KOPT-K1 (cell line): Measurements from ENCODE around the gene HMSD.

Experiments used
- H3K27ac ChIP-seq: fragments of 200-600 bp; sonication (generic); 2 replicates; pipeline ENCODE4 v1.5.1; 2016; ENCODE audit warnings: antibody characterized with exemption, mild to moderate bottlenecking, low read depth, low read length; ENCODE audit not compliant: poor library complexity, severe bottlenecking
- H3K36me3 ChIP-seq: fragments of 200-600 bp; sonication (generic); 2 replicates; pipeline ENCODE4 v1.5.1; 2017; ENCODE audit warnings: antibody characterized with exemption, mild to moderate bottlenecking, low read length, moderate library complexity; ENCODE audit not compliant: insufficient read depth
- H3K9me3 ChIP-seq: fragments of 200-600 bp; sonication (generic); 2 replicates; pipeline ENCODE4 v1.5.1; 2017; ENCODE audit warnings: antibody characterized with exemption, low read length, mild to moderate bottlenecking; ENCODE audit not compliant: insufficient read depth, poor library complexity, severe bottlenecking

Gene HMSD

GRCh38 chr18:63970809-63971205, 21.7 kb downstream of the HMSD start:
- Histone ChIP-seq H3K27ac (no peak overlapping the region), H3K36me3 (no peaks in the 10 kb centered on the region), H3K9me3 (no peaks in the 10 kb centered on the region)

GRCh38 chr18:63971320-63972001, 22.4 kb downstream of the HMSD start:
- H3K27ac ChIP-seq, result no peak overlapping the region
- no peaks in the 10 kb centered on the region for H3K9me3 ChIP-seq
- H3K36me3 ChIP-seq, result no peaks in the 10 kb centered on the region

GRCh38 chr18:63972002-63972376, 22.9 kb downstream of the HMSD start:
- Histone ChIP-seq H3K27ac (no peak overlapping the region), H3K9me3 (no peaks in the 10 kb centered on the region), H3K36me3 (no peaks in the 10 kb centered on the region)

- no peak overlapping the region for H3K27ac ChIP-seq
- no peaks in the 10 kb centered on the region for H3K36me3 ChIP-seq
- H3K9me3 ChIP-seq, result no peaks in the 10 kb centered on the region
These were observed 25.9 kb downstream of the HMSD start for GRCh38 chr18:63974991-63975390.

GRCh38 chr18:63975628-63976027, 26.5 kb downstream of the HMSD start:
- Histone ChIP-seq H3K9me3 (no peaks in the 10 kb centered on the region), H3K36me3 (no peaks in the 10 kb centered on the region), H3K27ac (no peak overlapping the region)

GRCh38 chr18:63977040-63977439, 27.9 kb downstream of the HMSD start:
- Histone ChIP-seq H3K27ac (no peak overlapping the region), H3K36me3 (no peaks in the 10 kb centered on the region), H3K9me3 (no peaks in the 10 kb centered on the region)

GRCh38 chr18:63979409-63979920, 30.4 kb downstream of the HMSD start:
- Histone ChIP-seq H3K36me3 (no peaks in the 10 kb centered on the region), H3K27ac (no peak overlapping the region), H3K9me3 (no peaks in the 10 kb centered on the region)

GRCh38 chr18:63980027-63980426, 30.9 kb downstream of the HMSD start:
- no peak overlapping the region for H3K27ac ChIP-seq
- H3K9me3 ChIP-seq, result no peaks in the 10 kb centered on the region
- no peaks in the 10 kb centered on the region for H3K36me3 ChIP-seq

- Histone ChIP-seq H3K36me3 (no peaks in the 10 kb centered on the region), H3K27ac (no peak overlapping the region), H3K9me3 (no peaks in the 10 kb centered on the region)
These were observed 31.9 kb downstream of the HMSD start for GRCh38 chr18:63980896-63981460.

GRCh38 chr18:63981719-63982118, 32.6 kb downstream of the HMSD start:
- Histone ChIP-seq H3K36me3 (no peaks in the 10 kb centered on the region), H3K27ac (no peak overlapping the region)

GRCh38 chr18:63982361-63982760, 33.3 kb downstream of the HMSD start:
- H3K9me3 ChIP-seq, result no peaks in the 10 kb centered on the region
- no peaks in the 10 kb centered on the region for H3K36me3 ChIP-seq
- no peak overlapping the region for H3K27ac ChIP-seq

More at GRCh38 chr18:63981719-63982118, 32.6 kb downstream of the HMSD start:
- no peaks in the 10 kb centered on the region for H3K9me3 ChIP-seq

- Histone ChIP-seq H3K36me3 (no peaks in the 10 kb centered on the region), H3K27ac (no peak overlapping the region), H3K9me3 (no peaks in the 10 kb centered on the region)
These were observed 37.8 kb downstream of the HMSD start for GRCh38 chr18:63986885-63987284.

- no peak overlapping the region for H3K27ac ChIP-seq
- H3K36me3 ChIP-seq, result no peaks in the 10 kb centered on the region
- peaks cover 4% of the 10 kb centered on the region for H3K9me3 ChIP-seq
These were observed 38.6 kb downstream of the HMSD start for GRCh38 chr18:63987743-63988142.

GRCh38 chr18:63992751-63993150, 43.6 kb downstream of the HMSD start:
- peaks cover 19% of the 10 kb centered on the region for H3K9me3 ChIP-seq
- no peaks in the 10 kb centered on the region for H3K36me3 ChIP-seq

GRCh38 chr18:63994783-63995399, 45.8 kb downstream of the HMSD start:
- H3K9me3 ChIP-seq, result peaks cover 19% of the 10 kb centered on the region
- no peaks in the 10 kb centered on the region for H3K36me3 ChIP-seq
- no peak overlapping the region for H3K27ac ChIP-seq

More at GRCh38 chr18:63992751-63993150, 43.6 kb downstream of the HMSD start:
- H3K27ac ChIP-seq, result no peak overlapping the region
